ENCODE data around the gene TRMT11. TPM values are rescaled to one million over a fixed set of nuclear protein-coding genes. Genes with fewer than 3 reads are reported as not detected.

TRMT11 gene
- total and polyA plus RNA-seq, 2 of the 8 experiments (the other 6 are each of a cell fraction or from before 2014, with no cell fraction given), result 19.7 to 32.4 TPM

GRCh38 chr6:125948455-125948854, 37.9 kb upstream of the TRMT11 start:
- no peak overlapping the region for H2BK5ac ChIP-seq (ENCODE audit: low read depth, low read length)
- H3K27ac ChIP-seq (ENCODE audit: low read depth, low read length), result no peak overlapping the region
- no peak overlapping the region for H3K9ac ChIP-seq (replicated peaks in 1 of 4; ENCODE audit: extremely low read depth in 1 of 4, low read depth in 3 of 4, low read length in 3 of 4)
- CTCF ChIA-PET (ENCODE audit: partially characterized antibody), result interaction anchor here (1.0 to 2.9 kb wide), 5 partner anchors 8 to 58 kb away, joined by 3 to 16 read pairs (median 8); partner anchors contain the start of gene HINT3
- no peaks in the 10 kb centered on the region for H3K27me3 ChIP-seq (replicated peaks in 1 of 4; ENCODE audit: control insufficient read depth in 3 of 4, extremely low read depth in 1 of 4, insufficient read depth in 3 of 4, low read length in 3 of 4)
- H3K79me2 ChIP-seq (ENCODE audit: control insufficient read depth in 1 of 2, insufficient read depth in 2 of 2, low read length in 2 of 2), result no peaks in the 10 kb centered on the region
- POLR2A ChIA-PET (ENCODE audit: partially characterized antibody), result no interaction called here
- H2BK20ac ChIP-seq (ENCODE audit: low read length), result no peak overlapping the region
- no peak overlapping the region for H4K5ac ChIP-seq (ENCODE audit: insufficient read length, low read depth, low read length)
- no peak overlapping the region for H3K23ac ChIP-seq (ENCODE audit: insufficient read length)
- no peaks in the 10 kb centered on the region for H3K9me3 ChIP-seq (ENCODE audit: insufficient read depth in 2 of 2, low read depth in 1 of 2, low read length in 1 of 2)
- H2BK120ac ChIP-seq (replicated peaks; ENCODE audit: low read depth, low read length), result no peak overlapping the region
- H3K4ac ChIP-seq (replicated peaks; ENCODE audit: insufficient read length, low read depth, low read length), result no peak overlapping the region
- H3K56ac ChIP-seq (replicated peaks; ENCODE audit: insufficient read length, low read depth, low read length), result no peak overlapping the region
- H2BK15ac ChIP-seq (ENCODE audit: low read length), result no peak overlapping the region
- no peak for FAIRE-seq
- no peak overlapping the region for H3K4me2 ChIP-seq (ENCODE audit: insufficient read depth in 1 of 2, low read depth in 2 of 2, low read length in 2 of 2)
- no peak overlapping the region for H2AK5ac ChIP-seq (ENCODE audit: low read depth, low read length)
- H3K4me3 ChIP-seq (ENCODE audit: extremely low read depth in 1 of 4, insufficient read depth in 2 of 4, low read depth in 3 of 4, low read length in 4 of 4), result no peak overlapping the region
- no peak for DNase-seq (ENCODE audit: low read depth in 1 of 2, low spot score in 2 of 2)
- H2BK12ac ChIP-seq (ENCODE audit: low read depth, low read length), result no peak overlapping the region
- H3K23me2 ChIP-seq (ENCODE audit: low read depth, low read length), result no peaks in the 10 kb centered on the region
- H3K18ac ChIP-seq (ENCODE audit: extremely low read depth, low read length), result no peak overlapping the region
- H3K4me1 ChIP-seq (replicated peaks in 1 of 4; ENCODE audit: control insufficient read depth in 3 of 4, insufficient read depth in 4 of 4, low read length in 3 of 4), result peaks cover 0 to 8% (median 6%) of the 10 kb centered on the region in 4 experiments; a peak in 5 of 7 replicates
- H4K8ac ChIP-seq (ENCODE audit: extremely low read depth, insufficient read depth, low read length), result no peak overlapping the region
- H3K79me1 ChIP-seq (ENCODE audit: low read depth, low read length), result no peaks in the 10 kb centered on the region
- no peak overlapping the region for H3K14ac ChIP-seq (ENCODE audit: insufficient read length)
- no peak overlapping the region for H2AFZ ChIP-seq (ENCODE audit: low read length)
- H3K36me3 ChIP-seq (ENCODE audit: control insufficient read depth in 2 of 4, insufficient read depth in 4 of 4, low read length in 3 of 4), result no peaks in the 10 kb centered on the region
- H4K20me1 ChIP-seq (replicated peaks in 1 of 2; ENCODE audit: control insufficient read depth in 1 of 2, insufficient read depth in 2 of 2, low read length in 2 of 2), result no peaks in the 10 kb centered on the region
- 83% methylated on average over 3 of the region's 3 CpGs; no CpG with 5 or more reads in 1 of the 2 experiments for WGBS, 2 experiments (ENCODE audit: extremely low coverage in 1 of 2, insufficient coverage in 1 of 2, insufficient read length in 1 of 2, insufficient replicate concordance in 2 of 2, low coverage in 1 of 2, low lambda C conversion rate in 2 of 2, missing lambda C conversion rate in 1 of 2)
- no peak overlapping the region for H4K91ac ChIP-seq (replicated peaks; ENCODE audit: insufficient read length, low read length)
- TF ChIP-seq KDM4A (IDR thresholded peaks at IDR 0.05; ENCODE audit: low read depth, low read length, severe bottlenecking) (no peak), NRF1 (IDR thresholded peaks at IDR 0.05; ENCODE audit: low read depth, low read length) (no peak), RFX5 (IDR thresholded peaks at IDR 0.05; ENCODE audit: borderline replicate concordance, low read depth, low read length) (no peak), KDM5A (IDR thresholded peaks at IDR 0.05; ENCODE audit: low read length) (no peak), NANOG (IDR thresholded peaks at IDR 0.05; ENCODE audit: insufficient read depth, low read depth, low read length, poor library complexity, severe bottlenecking) (no peak), SAP30 (IDR thresholded peaks at IDR 0.05; ENCODE audit: insufficient read depth, insufficient replicate concordance, low read length) (no peak), CBX5 (IDR thresholded peaks at IDR 0.05; ENCODE audit: low read depth, low read length) (no peak), GABPA (IDR thresholded peaks at IDR 0.05; ENCODE audit: borderline replicate concordance, insufficient read depth, low read length) (no peak), CBX8 (IDR thresholded peaks at IDR 0.05; ENCODE audit: borderline replicate concordance, low read depth, low read length) (no peak), E2F6 (IDR thresholded peaks at IDR 0.05) (no peak), FOSL1 (IDR thresholded peaks at IDR 0.05; ENCODE audit: insufficient read depth, low read depth, low read length) (no peak)
- TF ChIP-seq, protein P1, sequence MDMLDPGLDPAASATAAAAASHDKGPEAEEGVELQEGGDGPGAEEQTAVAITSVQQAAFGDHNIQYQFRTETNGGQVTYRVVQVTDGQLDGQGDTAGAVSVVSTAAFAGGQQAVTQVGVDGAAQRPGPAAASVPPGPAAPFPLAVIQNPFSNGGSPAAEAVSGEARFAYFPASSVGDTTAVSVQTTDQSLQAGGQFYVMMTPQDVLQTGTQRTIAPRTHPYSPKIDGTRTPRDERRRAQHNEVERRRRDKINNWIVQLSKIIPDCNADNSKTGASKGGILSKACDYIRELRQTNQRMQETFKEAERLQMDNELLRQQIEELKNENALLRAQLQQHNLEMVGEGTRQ (IDR thresholded peaks at IDR 0.05; ENCODE audit: low read length), result no peak
